Measurements from ENCODE around the gene ARHGEF7. TPM values are rescaled to one million over a fixed set of nuclear protein-coding genes. Genes with fewer than 3 reads are reported as not detected.

ARHGEF7 gene
- total and polyA plus RNA-seq, 8 donors, result 11.6 to 126 (median 49.7) TPM

DNA sequence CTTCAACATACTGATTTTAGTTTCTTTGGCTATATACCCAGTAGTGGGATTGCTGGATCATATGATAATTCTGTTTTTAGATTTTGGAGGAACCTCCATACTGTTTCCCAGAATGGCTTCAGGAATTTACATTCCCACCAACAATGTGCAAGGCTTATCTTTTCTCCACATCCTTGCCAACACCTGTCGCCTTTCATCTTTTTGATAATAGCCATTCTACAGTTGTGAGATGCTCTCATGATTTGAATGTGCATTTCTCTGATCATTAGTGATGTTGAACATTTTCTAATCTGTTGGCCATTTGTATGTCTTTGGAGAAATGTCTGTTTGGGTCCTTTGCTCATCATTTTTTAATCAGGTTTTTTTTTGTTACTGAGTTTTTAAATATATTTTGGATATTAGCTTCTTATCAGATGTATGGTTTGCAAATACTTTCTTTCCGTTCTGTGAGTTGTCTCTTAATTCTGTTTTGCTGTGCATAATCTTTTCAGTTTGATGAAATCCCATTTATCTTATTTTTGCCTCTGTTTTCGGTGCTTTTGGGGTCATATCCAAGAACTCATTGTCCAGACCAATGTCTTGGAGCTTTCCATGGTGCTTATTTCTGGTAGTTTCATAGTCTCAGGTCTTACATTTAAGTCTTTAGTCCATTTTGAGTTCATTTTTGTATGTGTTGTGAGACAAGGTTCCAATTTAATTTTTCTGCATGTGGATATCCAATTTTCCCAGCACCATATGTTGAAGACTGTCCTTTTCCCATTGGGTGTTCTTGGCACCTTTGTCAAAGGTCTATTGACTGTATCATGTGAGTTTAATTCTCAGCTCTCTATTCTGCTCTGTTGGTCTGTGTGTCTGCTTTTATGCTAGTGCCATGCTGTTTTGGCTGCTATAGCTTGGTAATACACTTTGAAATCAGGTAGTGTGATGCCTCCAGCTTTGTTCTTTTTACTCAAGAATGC is 44.5 kb downstream of the ARHGEF7 start:
- 92 to 98% (median 96%) methylated on average over 3 of the region's 3 CpGs for WGBS, 5 donors
- intact Hi-C loops (cut with DNase I; ENCODE audit: low total_unique reads), result loop anchor here (10.0 kb wide), 1 partner anchor 65 kb away; no protein-coding TSS in a partner anchor
- no peak for TF ChIP-seq CTCF (IDR thresholded peaks at IDR 0.05)
- TF ChIP-seq EP300 (IDR thresholded peaks at IDR 0.05), result no peak
- TF ChIP-seq POLR2AphosphoS5 (IDR thresholded peaks at IDR 0.05), result no peak
- no peak for TF ChIP-seq POLR2A (IDR thresholded peaks at IDR 0.05)

GRCh38 chr13:111160648-111161047 is 45.5 kb downstream of the ARHGEF7 start:
- TF ChIP-seq POLR2AphosphoS5 (IDR thresholded peaks at IDR 0.05), result no peak
- no peak for TF ChIP-seq EP300 (IDR thresholded peaks at IDR 0.05)
- no peak for TF ChIP-seq POLR2A (IDR thresholded peaks at IDR 0.05)
- no peak for TF ChIP-seq CTCF (IDR thresholded peaks at IDR 0.05)
- H3K4me1 ChIP-seq, result peaks cover 0 to 80% (median 33%) of the 10 kb centered on the region in 4 donors
- 91 to 100% (median 95%) methylated on average over 3 of the region's 3 CpGs for WGBS, 5 donors
- no peak overlapping the region for H3K27ac ChIP-seq
- no peak for DNase-seq
- no peak overlapping the region for H3K4me3 ChIP-seq
- peaks cover 0 to 20% (median 8%) of the 10 kb centered on the region in 4 donors for H3K36me3 ChIP-seq
- intact Hi-C loops (cut with DNase I; ENCODE audit: low total_unique reads), result no loop called here
- H3K9me3 ChIP-seq, result no peaks in the 10 kb centered on the region
- H3K27me3 ChIP-seq, result no peaks in the 10 kb centered on the region

More for the DNA sequence above, 44.5 kb downstream of the ARHGEF7 start:
- Histone ChIP-seq H3K4me1 (peaks cover 8 to 84% (median 43%) of the 10 kb centered on the region in 4 donors), H3K9me3 (no peaks in the 10 kb centered on the region), H3K4me3 (no peak overlapping the region), H3K27me3 (no peaks in the 10 kb centered on the region), H3K27ac (no peak overlapping the region), H3K36me3 (peaks cover 0 to 20% (median 8%) of the 10 kb centered on the region in 4 donors)
- no peak for DNase-seq

DNA sequence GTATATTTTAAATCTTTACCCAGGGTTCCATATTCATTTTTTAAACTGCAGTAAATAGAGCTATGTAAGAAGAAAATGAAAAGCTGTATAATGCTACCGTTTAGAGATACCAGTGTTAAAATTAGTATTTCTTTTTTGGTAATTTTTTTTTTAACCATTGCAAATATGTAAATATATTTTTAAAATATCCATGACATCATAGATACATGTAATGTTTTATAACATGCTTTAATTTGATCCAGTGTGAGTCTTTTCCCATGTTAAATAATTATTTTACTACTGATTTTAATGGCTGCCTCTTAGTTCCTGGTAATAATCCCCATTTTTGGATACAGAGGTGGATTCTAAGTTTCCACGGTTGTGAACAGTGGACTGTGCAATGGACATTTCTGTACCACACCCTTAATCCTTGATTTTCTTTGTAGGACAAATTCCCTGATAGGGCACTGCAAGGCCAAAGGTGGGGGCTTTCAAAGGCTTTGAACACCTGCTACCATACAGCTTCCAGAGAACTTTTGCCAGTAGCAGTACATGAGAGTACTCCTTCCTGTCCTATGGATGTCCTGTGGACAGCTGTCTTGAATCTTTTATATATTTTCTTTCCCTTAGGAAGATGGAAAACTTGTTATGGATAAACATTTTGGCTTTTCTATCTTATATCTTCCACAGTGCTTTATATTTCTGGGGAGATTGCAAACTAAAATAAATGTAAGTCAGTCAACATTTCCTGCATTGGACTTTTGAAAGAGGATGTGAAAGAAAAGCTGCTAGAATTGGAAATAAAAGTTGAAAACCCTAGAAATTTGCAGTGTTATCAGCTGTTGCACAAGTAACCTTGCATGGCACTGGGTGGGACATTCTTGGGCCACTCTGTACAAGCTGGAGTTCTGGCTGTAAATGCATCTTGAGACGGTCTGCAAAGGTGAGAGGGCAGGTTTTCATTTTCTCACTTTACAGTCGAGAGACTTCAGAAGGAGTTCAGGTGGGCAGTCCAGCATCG is 46.8 kb downstream of the ARHGEF7 start:
- no peak for TF ChIP-seq CTCF (IDR thresholded peaks at IDR 0.05)
- TF ChIP-seq POLR2AphosphoS5 (IDR thresholded peaks at IDR 0.05), result no peak
- TF ChIP-seq POLR2A (IDR thresholded peaks at IDR 0.05), result no peak
- TF ChIP-seq EP300 (IDR thresholded peaks at IDR 0.05), result no peak
- WGBS, 5 donors, result 79 to 92% (median 81%) methylated on average over 5 of the region's 5 CpGs
- Histone ChIP-seq H3K4me1 (peaks cover 9 to 80% (median 38%) of the 10 kb centered on the region in 4 donors), H3K27ac (no peak overlapping the region), H3K27me3 (no peaks in the 10 kb centered on the region), H3K36me3 (peaks cover 0 to 20% (median 8%) of the 10 kb centered on the region in 4 donors), H3K9me3 (no peaks in the 10 kb centered on the region), H3K4me3 (no peak overlapping the region)
- intact Hi-C loops (cut with DNase I; ENCODE audit: low total_unique reads), result no loop called here
- DNase-seq, result no peak

All from stomach (tissue), 9 donors.